HG03439 (cell line): Measurements from ENCODE around the gene TEPSIN.
"Not testable (repeated sequence)": the region's sequence is repeated elsewhere in the genome, so short reads cannot be mapped to it uniquely, and the experiment has no call there.

Experiments
- ATAC-seq: cut with Tn5 transposase; IDR thresholded peaks from one replicate; pipeline ENCODE4 v1.9.1; 2021; ENCODE audit warnings: mild to moderate bottlenecking, moderate library complexity; ENCODE audit not compliant: unreplicated experiment

Gene TEPSIN

DNA sequence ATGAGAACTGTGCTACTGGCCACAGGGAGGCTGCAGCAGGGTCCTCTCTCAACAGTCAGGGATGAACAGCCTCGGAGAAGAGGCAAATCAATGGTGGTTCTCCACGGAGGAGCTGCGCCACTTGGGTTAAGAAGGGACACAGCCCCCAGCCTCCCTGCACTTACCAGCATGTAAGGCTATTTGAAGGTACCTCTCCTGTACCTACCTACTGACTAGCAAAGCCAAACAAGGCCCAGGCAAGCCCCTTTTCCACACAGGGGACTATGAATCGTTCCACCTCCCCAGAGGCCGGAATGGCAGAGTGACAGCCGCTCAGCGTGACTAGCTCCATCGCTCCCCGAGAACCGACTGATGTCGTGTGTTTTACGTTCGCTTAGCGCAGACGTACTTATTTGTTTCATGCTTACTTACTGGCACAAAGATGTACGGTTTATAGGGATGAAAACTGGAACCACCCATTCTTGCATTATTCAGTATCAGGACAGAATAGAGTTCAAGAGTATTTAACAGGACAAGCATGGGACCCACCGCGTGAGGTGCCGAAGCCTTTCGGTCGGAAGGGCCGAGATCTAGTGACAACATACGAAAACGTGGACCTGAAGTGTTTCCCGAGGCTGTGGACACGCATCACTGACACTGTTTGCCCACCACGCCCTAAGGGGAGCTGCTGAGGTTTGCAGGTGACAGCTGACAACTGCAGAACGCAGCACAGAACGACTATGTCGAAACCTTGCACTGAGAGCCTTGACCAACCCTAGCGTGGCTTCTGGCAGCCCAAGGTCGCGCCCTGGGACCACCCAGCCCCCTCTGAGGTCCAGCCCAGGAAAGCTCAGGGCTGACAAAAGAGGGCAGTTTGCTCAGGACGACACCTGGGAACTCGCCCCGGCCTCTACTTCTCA lies 1.0 kb downstream of the TEPSIN start:
- no peak for ATAC-seq

DNA sequence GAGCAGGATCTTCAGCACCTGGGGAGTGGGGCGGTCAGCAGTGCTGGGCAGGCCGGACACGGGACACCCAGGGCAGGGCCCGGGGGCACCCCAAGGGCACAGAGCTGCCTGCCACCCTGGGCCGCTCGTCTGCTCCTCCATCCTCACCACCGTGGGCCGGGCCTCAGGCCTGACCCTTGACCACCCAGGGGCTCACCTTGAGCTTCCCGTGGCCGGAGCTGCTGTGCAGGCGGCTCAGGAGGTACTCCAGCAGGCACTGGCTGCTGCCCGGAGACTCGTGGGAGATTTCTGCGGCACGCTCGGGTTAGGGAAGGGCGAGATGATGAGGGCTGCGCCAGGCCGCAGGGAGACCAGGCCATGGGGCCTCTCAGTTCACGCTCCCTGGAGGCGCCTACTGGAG lies 2.1 kb downstream of the TEPSIN start:
- no peak for ATAC-seq

- ATAC-seq = no peak
These were observed 2.8 kb downstream of the TEPSIN start for GRCh38 chr17:81235822-81236740.

DNA sequence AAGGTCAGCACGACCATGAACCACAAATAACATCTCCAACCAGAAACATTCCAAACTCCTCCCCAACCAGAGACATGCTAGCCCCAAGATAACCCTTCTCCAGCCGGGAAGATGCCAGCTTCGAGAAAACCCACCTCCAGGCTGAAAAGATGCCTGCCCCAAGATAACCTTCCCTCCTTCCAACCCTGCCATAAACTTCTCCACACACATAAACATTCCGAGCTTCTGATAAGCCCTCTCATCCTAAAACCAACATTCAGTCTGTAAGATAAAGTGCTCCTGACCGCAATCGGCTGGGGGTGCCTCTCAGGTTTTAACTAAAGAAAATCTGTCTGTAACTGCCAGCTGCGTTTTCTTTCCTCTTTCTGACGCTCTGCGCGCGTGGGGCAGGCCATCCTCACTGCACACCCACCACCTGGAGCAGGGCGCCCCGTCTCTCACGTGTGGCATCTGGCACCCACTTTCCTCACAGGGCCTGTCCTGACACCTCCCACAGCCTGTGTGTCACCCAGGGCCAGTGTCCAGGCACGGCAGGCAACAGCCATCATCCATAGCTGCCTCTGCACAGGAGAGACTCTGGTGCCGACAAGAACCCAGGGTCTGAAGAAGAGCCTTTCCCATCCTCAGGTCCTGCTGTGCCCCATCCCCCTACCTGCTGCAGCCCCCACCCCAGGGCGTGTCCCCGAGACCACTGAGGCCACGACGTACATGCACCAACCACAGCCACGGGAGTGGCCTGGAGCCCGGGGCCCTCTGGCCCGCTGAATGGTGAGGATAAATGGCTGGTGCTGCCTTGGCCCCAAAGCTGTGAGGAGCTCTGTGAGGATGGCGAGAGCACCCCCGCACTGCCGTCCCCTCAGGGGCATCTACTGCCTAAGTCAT lies 3.7 kb downstream of the TEPSIN start:
- no peak for ATAC-seq

- ATAC-seq = no peak
These were observed 4.4 kb downstream of the TEPSIN start for GRCh38 chr17:81234506-81234855.

DNA sequence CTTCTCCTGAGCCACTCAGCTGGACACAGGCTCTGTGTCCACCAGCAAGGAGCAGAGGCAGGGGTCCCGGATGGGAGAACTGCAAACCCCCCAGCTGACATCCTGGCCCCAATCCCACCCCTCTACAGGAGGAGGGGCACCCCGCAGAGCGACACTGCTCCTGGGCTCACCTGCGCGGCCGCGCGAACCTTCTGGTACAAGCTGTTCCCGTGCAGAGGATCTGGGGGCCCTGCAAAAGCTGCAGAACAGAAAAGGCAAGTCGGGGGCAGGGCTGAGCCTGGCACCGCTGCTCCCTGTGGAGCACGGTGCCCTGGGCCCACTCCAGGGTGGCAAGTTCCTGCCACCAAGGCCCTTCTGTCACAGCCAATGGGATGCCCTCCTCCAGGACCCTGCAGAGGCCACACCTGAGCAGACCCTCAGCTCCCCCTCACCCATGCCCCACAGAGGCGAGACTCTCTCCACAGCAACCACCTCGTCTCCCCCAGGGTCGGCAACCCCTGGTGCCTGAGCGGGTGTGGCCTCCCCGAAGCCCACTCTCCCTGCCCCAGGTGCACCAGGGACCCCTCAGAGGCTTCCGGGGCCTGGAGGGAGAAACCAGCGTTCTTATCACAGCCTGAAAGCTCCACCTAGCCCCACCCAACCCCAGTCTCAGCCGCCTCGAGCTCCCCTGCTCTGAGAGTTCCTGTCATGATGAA lies 4.9 kb downstream of the TEPSIN start:
- ATAC-seq = no peak

DNA sequence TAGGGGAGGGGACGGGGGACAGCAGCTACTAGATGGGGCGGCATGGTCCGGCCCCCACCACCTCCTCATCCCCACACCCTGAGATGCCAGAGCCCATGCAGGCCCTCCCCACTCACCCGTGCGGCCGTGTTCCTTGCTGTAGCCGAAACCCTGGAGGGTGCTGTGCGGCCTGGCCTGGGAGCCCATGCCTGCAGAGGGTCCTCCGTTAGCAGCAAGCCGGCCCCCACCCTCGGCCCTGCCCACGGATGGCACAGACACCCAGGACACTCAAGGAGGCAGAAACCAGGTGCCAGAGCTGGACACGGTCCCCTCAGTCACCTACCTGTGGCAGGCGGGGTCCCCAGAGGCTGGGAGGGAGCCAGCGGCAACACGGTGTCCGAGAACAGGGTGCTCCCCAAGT lies 5.5 kb downstream of the TEPSIN start:
- no peak for ATAC-seq

GRCh38 chr17:81232616-81233241 lies 6.1 kb downstream of the TEPSIN start:
- no peak for ATAC-seq

DNA sequence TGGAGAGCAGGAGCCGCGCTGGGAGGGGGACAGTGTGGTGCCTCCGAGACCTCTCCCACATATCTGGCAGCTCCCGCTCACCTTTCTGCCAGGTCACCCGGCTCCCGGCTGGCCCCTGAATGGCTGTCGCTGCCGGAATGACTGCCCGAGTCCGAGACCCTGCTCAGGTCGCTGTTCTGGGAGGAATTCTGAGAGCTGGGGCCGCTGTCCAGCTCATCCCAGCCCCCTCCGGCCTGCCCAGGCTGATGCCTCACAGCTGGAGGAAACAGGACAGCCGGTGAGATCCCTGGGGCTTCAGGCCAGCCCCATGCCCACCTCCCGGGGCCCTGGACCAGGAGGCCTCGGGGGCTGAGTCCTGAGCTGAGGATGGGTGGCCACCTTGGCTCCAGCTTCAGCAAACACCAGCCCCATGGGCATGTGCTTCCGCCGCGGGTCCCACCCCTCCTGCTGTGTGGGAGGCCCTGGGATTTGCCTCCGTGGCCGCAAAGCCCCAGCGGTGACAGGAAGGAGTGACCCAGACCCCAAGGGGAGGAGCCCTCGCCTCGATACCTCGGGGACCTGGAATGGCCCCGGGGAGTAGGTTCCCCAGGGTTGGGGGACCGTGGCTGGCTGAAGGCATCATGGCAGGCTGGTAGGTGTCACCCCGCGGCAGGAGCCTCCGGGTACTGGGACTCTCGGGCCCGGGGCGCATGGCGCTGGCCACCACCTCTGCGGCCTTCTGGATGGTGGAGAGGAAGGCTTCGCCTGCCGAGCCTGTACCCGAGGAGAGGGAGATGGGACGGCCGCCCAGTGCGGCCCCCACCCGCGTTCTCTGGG lies 6.9 kb downstream of the TEPSIN start:
- no peak for ATAC-seq

GRCh38 chr17:81231121-81231645 lies 7.7 kb downstream of the TEPSIN start:
- ATAC-seq = no peak

- ATAC-seq = no peak
These were observed 8.6 kb downstream of the TEPSIN start for GRCh38 chr17:81230043-81230820.

DNA sequence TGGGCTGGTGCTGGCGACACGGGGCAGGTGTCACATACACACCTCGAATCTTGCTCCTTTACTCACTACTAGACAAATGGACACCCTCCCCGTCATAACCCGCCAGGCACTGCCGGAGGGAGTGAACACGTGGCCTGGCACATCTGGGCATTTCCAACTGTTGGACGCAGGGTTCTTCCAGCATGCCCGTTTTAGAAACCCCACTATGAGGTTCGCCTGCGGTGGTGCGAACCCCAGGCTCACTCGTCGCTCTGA lies 9.3 kb downstream of the TEPSIN start:
- ATAC-seq = no peak

DNA sequence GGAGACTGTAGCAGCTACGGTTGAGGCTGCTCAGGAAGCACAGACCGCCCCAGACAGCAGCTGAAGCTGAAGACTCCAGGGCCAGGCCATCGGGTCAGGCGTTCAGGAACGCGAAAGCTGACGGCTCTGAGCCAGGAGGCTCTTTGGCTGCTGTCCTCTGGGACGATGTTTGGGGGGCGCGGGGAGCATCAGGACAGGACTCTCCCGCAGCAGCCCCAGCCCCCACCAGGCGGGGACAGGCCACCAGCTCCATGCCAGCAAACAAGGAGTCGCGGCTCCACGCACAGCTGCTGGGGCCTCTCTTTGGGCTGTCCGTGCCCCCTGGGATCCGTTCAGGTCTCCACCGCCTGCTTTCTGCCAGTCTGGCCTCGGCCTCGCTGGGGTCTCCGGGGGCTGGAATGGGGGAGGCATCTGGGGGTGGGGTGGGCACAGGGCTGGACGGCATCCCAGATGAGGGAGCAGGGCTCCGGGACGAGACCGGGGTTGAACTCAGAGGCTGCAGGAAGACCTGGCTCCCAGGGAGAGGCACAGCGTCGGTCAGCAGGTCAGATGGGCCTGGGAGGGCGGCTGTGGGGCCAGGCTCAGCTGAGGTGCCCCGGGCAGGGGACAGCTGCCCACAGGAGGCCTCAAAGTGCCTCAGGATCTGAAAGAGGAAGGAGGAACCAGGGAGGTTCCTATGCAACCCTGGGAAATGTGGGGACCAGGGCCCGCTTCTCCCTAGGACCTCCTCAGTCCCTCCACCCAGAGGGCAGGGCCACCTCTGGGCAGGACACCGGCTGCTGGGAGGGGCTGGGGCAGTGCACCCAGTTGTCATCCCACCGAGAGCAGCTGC lies 9.8 kb downstream of the TEPSIN start:
- no peak for ATAC-seq

DNA sequence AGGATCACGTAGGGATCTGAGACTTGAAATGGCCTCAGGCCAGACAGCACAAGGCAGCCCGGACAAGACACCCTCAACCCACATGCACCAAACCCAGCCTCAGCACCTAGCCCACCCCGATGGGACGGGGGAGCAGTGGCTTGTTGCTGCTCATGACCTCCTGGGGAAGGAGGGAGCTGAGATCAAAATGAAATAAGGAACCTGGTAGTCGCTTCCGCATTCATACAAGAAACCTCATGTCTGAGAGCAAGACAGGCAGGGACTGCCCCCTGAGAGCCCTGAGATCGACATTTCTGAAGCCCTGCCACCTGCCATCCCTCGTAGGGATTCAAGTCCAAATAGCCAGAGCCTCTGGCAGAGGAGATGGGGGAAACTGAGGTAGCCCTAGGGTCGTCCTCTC lies 10.4 kb downstream of the TEPSIN start:
- ATAC-seq = no peak

GRCh38 chr17:81227630-81228029 lies 11.2 kb downstream of the TEPSIN start:
- not testable (repeated sequence) for ATAC-seq

DNA sequence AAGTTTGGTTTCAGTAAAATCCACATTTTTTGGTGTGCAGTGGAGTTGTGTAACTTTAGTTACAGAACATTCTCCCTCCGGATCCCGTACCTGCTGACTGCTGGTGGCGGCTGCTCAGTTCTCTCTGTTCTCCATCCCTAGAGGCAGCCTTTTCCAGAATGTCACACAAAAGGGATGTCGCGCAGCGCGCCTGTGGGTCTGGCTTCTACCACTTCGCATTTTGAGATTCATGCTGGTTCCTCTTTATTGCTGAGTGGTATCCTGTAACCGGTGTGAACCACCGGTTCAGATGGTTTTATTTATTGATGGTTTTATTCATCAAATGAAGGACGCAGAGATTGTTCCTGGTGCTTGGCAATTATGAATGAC lies 15.1 kb downstream of the TEPSIN start:
- ATAC-seq = no peak

DNA sequence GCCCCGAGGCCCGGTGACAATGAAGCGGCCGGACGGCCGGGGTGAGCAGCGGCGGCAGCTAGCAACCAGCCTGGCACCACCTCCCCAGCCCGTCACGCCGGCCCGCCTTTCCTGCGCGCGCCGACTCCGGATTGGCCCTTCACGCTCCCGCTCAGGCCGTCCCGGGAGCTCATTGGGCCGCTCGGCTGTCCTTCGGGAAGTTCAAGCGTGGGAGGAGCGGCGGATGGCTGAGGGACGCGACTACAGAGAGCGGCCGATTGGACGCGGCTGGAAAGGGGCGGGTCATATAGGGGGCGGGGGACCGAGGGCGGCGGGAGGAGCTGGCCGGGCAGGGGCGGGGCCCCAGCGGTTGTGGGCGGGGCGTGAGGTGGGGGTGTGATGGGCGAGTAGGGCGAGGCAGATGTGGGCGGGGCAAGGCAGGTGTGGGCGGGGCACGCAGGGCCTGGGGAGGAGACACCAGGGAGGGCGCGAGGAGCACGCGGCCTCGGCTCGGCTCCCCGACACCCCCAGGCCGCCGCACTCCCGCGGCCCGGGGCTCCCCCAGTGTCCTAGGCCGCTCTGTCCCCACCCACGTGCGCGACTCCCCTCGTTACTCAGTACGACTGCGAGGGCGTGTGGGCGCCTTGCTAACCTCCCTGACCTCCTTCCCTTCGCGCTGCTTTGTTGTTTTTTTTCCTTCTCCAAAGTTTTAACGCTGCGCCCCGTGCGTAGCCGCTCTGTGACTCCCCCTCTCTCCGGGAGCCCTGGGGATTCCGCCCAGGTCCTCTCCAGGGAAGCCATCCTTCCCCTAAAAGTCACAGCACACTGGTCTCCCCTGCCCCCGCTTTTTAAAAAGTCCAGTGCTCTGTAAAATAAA lies 15.7 kb downstream of the TEPSIN start, which contains the start of gene CEP131:
Gene CEP131, minus strand, starts transcription at position 60 of the 856 bp plus-strand sequence. CDS start 2,909 bp downstream, outside the sequence.
- ATAC-seq = peak; percentile 94
